Ovary (tissue), 9 donors: ENCODE measurements around the gene SHISA4. TPM values are rescaled to one million over a fixed set of nuclear protein-coding genes. Genes with fewer than 3 reads are reported as not detected.

Source experiments
- DNase-seq, 5 donors: peaks; one replicate each; pipeline ENCODE4 v3.0.0-alpha.2; 2019 to 2020
- H3K27ac ChIP-seq, 2 donors: fragments of 200-600 bp; one replicate each; pipeline versions ENCODE4 v1.5.1 to v1.8.0; 2019 to 2022
- H3K27me3 ChIP-seq: fragments of 200-600 bp; one replicate; pipeline ENCODE4 v1.8.0; 2022
- H3K36me3 ChIP-seq: fragments of 200-600 bp; sonication (generic); one replicate; pipeline ENCODE4 v1.5.1; 2019
- H3K4me1 ChIP-seq: one replicate; pipeline ENCODE4 v1.8.1; 2013; ENCODE audit warnings: mild to moderate bottlenecking, moderate library complexity; ENCODE audit not compliant: insufficient read depth
- H3K4me3 ChIP-seq: fragments of 200-600 bp; sonication (generic); one replicate; pipeline ENCODE4 v1.5.1; 2017
- H3K9me3 ChIP-seq, 2 donors: fragments of 200-600 bp in 1 of 2; sonication (generic) in 1 of 2; one replicate each; pipeline versions ENCODE4 v1.5.1 to v1.8.1; 2013 to 2019; ENCODE audit warnings: mild to moderate bottlenecking in 1 of 2, moderate library complexity in 1 of 2
- EP300 ChIP-seq: sonication (generic); formaldehyde crosslinking; IDR thresholded peaks from one replicate; pipeline ENCODE4 v1.6.1; 2017; ENCODE audit warnings: antibody characterized with exemption
- POLR2A ChIP-seq: fragments of 450-650 bp; IDR thresholded peaks from one replicate; pipeline ENCODE4 v1.6.1; 2017; ENCODE audit warnings: antibody characterized with exemption, mild to moderate bottlenecking, moderate library complexity
- WGBS, 3 donors: extraction: QIAGEN DNeasy Blood & Tissue Kit in 1 of 3; methylation state at CpG; one replicate each; pipeline versions ENCODE4 v1.1.5 to v1.1.7; 2013 to 2017; 5-methylcytosine and 5-hydroxymethylcytosine counted together
- intact Hi-C, 4 donors: fragments of 100-400 bp; cut with DNase I; formaldehyde crosslinking; loops; one replicate each; pipeline versions ENCODE4 v1.11.0 to v1.15.1; 2022 to 2023
- polyA plus RNA-seq, 2 donors: library from polyadenylated mRNA; stranded (reverse); fragments of 200-250 nt in 1 of 2; fragments of 350-450 nt in 1 of 2; fragmentation: Illumina TruSeq in 1 of 2; extraction: RNeasy Lipid Tissue Mini Kit (QIAGEN cat#74804) in 1 of 2; gene quantifications; one replicate each; pipeline ENCODE4 v1.2.3, GENCODE V29; 2013 to 2014
- total RNA-seq, 7 donors: library from RNA; depleted of rRNA in 2 of 7; stranded (reverse); fragments of >200 nt in 2 of 7; fragmentation: NEBNext Ultra II Directional in 3 of 7; extraction: Animal tissue kit (Norgen Biotek cat#: 25700) in 3 of 7; gene quantifications; one replicate each; pipeline versions ENCODE4 v1.1.0 to v1.2.4, GENCODE V29; 2016 to 2023
- TF ChIP-seq, protein P1 (sequence below), 3 donors: fragments of 450-650 bp in 2 of 3; fragments of 200-600 bp in 1 of 3; IDR thresholded peaks; one replicate each; pipeline versions ENCODE4 v1.5.1 to v1.8.0; 2016 to 2022; ENCODE audit warnings: antibody characterized with exemption in 3 of 3, mild to moderate bottlenecking in 1 of 3
- donor health status: DM: no; HTN: no; CAD: no; lungs with moderate emphysema.
- donor health status: DM: no; HTN: no; CAD: no.
- donor health status: Bipolar disorder and iron deficiency.
- donor health status: DM: yes; HTN: yes; CAD: no.
- donor health status: DM: no; HTN: no; CAD: no.
- donor health status: DM: yes; HTN: yes; CAD: no.

Gene SHISA4
- total and polyA plus RNA-seq, 9 donors, result 11.3 to 37.9 (median 26.4) TPM

DNA sequence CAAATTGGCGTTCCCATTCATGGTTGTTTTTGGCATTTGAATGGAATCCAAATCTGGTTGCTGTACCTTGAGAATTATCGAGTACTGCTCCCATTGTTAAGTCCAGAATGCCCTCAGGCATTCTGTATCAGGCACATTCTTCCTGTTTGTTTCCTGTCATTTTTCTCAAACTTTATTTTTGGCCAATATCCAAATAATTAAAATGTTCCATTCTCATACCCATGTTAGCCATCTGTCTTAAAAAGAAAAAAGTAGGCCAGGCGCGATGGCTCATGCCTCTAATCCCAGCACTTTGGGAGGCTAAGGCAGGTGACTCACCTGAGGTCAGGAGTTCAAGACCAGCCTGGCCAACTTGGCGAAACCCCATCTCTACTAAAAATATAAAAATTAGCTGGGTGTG is 29.3 kb upstream of the SHISA4 start:
- DNase-seq, result no peak
- intact Hi-C loops, result no loop called here
- Histone ChIP-seq H3K9me3 (no peaks in the 10 kb centered on the region), H3K27me3 (no peaks in the 10 kb centered on the region), H3K4me1 (no peaks in the 10 kb centered on the region), H3K36me3 (no peaks in the 10 kb centered on the region), H3K4me3 (no peak overlapping the region), H3K27ac (no peak overlapping the region)
- WGBS, 3 donors, result 84 to 91% (median 90%) methylated on average over 5 of the region's 5 CpGs
- TF ChIP-seq, protein P1, sequence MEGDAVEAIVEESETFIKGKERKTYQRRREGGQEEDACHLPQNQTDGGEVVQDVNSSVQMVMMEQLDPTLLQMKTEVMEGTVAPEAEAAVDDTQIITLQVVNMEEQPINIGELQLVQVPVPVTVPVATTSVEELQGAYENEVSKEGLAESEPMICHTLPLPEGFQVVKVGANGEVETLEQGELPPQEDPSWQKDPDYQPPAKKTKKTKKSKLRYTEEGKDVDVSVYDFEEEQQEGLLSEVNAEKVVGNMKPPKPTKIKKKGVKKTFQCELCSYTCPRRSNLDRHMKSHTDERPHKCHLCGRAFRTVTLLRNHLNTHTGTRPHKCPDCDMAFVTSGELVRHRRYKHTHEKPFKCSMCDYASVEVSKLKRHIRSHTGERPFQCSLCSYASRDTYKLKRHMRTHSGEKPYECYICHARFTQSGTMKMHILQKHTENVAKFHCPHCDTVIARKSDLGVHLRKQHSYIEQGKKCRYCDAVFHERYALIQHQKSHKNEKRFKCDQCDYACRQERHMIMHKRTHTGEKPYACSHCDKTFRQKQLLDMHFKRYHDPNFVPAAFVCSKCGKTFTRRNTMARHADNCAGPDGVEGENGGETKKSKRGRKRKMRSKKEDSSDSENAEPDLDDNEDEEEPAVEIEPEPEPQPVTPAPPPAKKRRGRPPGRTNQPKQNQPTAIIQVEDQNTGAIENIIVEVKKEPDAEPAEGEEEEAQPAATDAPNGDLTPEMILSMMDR (IDR thresholded peaks at IDR 0.05), result no peak
- no peak for TF ChIP-seq POLR2A
- TF ChIP-seq EP300, result no peak

DNA sequence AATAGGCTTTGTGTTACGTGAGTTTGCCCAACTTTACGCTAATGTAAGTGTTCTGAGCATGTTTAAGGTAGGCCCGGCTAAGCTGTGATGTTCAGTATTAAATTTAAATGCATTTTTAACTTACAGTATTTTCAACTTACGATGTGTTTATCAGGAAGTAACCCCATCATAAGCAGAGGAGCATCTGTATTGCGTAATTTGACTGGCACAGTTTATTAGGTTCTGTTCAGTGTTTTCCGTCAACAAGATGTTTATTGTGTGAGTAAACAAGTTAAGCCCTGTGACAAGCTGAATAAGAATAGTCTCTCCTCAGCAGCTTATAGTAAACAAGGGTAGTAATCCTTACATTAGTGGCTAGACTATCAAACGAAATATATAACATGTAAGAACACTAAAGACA is 27.2 kb upstream of the SHISA4 start:
- intact Hi-C loops, result no loop called here
- H3K9me3 ChIP-seq, result no peaks in the 10 kb centered on the region
- TF ChIP-seq, protein P1 (IDR thresholded peaks at IDR 0.05), result no peak
- TF ChIP-seq POLR2A, result no peak
- no peak for TF ChIP-seq EP300
- WGBS, 3 donors, result 92 to 96% (median 93%) methylated on average over 7 of the region's 7 CpGs
- no peaks in the 10 kb centered on the region for H3K4me1 ChIP-seq
- H3K36me3 ChIP-seq, result no peaks in the 10 kb centered on the region
- no peak overlapping the region for H3K4me3 ChIP-seq
- H3K27me3 ChIP-seq, result no peaks in the 10 kb centered on the region
- H3K27ac ChIP-seq, result no peak overlapping the region
- DNase-seq, result no peak

DNA sequence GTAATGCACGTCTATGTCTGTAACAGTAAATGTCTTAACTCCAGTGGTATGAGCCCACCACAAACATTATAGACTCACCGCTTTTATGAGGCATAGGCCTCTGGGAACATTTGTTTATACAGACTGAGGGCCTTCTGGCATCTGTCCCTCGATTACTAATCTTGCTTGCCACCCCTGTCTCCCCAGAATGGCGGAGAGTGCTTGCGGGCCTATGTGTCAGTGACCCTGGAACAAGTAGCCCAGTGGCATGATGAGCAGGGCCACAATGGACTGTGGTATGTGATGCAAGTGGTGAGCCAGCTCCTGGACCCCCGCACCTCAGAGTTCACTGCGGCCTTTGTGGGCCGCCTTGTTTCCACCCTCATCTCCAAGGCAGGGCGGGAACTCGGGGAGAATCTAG is 18.3 kb upstream of the SHISA4 start:
- no peak overlapping the region for H3K4me3 ChIP-seq
- H3K27ac ChIP-seq, result no peak overlapping the region
- intact Hi-C loops, result no loop called here
- TF ChIP-seq EP300 (no peak), POLR2A (no peak)
- TF ChIP-seq, protein P1 (IDR thresholded peaks at IDR 0.05), result no peak
- H3K9me3 ChIP-seq, result no peaks in the 10 kb centered on the region
- no peaks in the 10 kb centered on the region for H3K4me1 ChIP-seq
- H3K36me3 ChIP-seq, result no peaks in the 10 kb centered on the region
- H3K27me3 ChIP-seq, result no peaks in the 10 kb centered on the region
- no peak for DNase-seq
- 92 to 96% (median 92%) methylated on average over 10 of the region's 10 CpGs for WGBS, 3 donors

DNA sequence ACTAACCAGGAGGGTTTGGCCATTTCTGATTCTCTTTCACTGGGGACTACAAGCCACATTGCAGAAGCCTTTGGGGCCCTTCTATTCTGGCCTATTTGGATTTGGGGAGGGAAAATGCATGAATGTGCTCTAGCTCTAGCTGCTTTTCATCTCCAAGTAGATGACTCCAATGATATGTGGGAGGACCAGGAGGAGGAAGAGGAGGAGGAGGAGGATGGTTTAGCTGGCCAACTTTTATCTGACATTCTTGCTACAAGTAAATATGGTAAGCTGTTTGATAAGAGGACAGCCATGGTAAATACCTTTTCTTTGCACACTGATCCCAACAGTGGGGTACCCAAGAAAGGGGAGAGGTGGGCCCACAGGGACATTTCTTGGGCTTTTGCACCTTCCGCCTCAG is 14.0 kb upstream of the SHISA4 start:
- TF ChIP-seq EP300 (no peak), POLR2A (no peak)
- TF ChIP-seq, protein P1 (IDR thresholded peaks at IDR 0.05), result no peak
- Histone ChIP-seq H3K4me1 (no peaks in the 10 kb centered on the region), H3K27me3 (no peaks in the 10 kb centered on the region), H3K4me3 (no peak overlapping the region), H3K36me3 (no peaks in the 10 kb centered on the region), H3K9me3 (no peaks in the 10 kb centered on the region), H3K27ac (no peak overlapping the region)
- no peak for DNase-seq
- intact Hi-C loops, result loop anchor here in 1 of 4 donors (5.0 kb wide), 1 partner anchor 98 kb away; no protein-coding TSS in a partner anchor
- 96 to 100% (median 100%) methylated on average over 1 of the region's 1 CpG for WGBS, 3 donors
